Mesothelial cell of epicardium (in vitro differentiated cells): ENCODE results near the gene HSFY2. TPM values are rescaled to one million over a fixed set of nuclear protein-coding genes. Genes with fewer than 3 reads are reported as not detected.
"Not testable (repeated sequence)": the region's sequence is repeated elsewhere in the genome, so short reads cannot be mapped to it uniquely, and the experiment has no call there.

ENCODE experiments used
- DNase-seq, 2 experiments: peaks; one replicate each; pipeline ENCODE4 v3.0.0; 2021; ENCODE audit warnings: low spot score in 2 of 2; ENCODE audit not compliant: unreplicated experiment in 2 of 2
- H3K27ac Mint-ChIP-seq: 2 replicates; pipeline ENCODE4 v1.8.0; 2021; ENCODE audit warnings: mixed read lengths
- H3K27me3 Mint-ChIP-seq: 2 replicates; pipeline ENCODE4 v1.8.0; 2021; ENCODE audit warnings: low read depth, mixed read lengths
- H3K36me3 Mint-ChIP-seq: 2 replicates; pipeline ENCODE4 v1.8.0; 2021; ENCODE audit warnings: mixed read lengths
- H3K4me1 Mint-ChIP-seq: 2 replicates; pipeline ENCODE4 v1.8.0; 2021; ENCODE audit warnings: mixed read lengths
- H3K4me3 Mint-ChIP-seq: 2 replicates; pipeline ENCODE4 v1.8.0; 2021; ENCODE audit warnings: mild to moderate bottlenecking, moderate library complexity, mixed read lengths
- H3K9me3 Mint-ChIP-seq: 2 replicates; pipeline ENCODE4 v1.8.0; 2021; ENCODE audit warnings: mixed read lengths
- total RNA-seq: library from RNA; stranded (reverse); gene quantifications from 3 replicates; pipeline ENCODE4 v1.2.1, GENCODE V29; 2021

Gene HSFY2
- total RNA-seq, result not detected in 3 replicates

GRCh38 chrY:18773635-18774034 is at the start of gene HSFY2:
HSFY2 (minus strand) TSS chrY:18773735; CDS start chrY:18773618, 117 bp downstream.
- not testable (repeated sequence) for H3K9me3 Mint-ChIP-seq, DNase-seq, H3K36me3 Mint-ChIP-seq, H3K27ac Mint-ChIP-seq, H3K27me3 Mint-ChIP-seq, H3K4me1 Mint-ChIP-seq, H3K4me3 Mint-ChIP-seq

GRCh38 chrY:18815751-18816150 is 42.2 kb upstream of the HSFY2 start:
- H3K27ac Mint-ChIP-seq, DNase-seq, H3K9me3 Mint-ChIP-seq, H3K4me3 Mint-ChIP-seq, H3K4me1 Mint-ChIP-seq, H3K27me3 Mint-ChIP-seq, H3K36me3 Mint-ChIP-seq: not testable (repeated sequence)

GRCh38 chrY:18788757-18789406 is 15.3 kb upstream of the HSFY2 start:
- DNase-seq, H3K9me3 Mint-ChIP-seq, H3K4me3 Mint-ChIP-seq: not testable (repeated sequence)

GRCh38 chrY:18754077-18754476 is 19.5 kb downstream of the HSFY2 start:
- H3K36me3 Mint-ChIP-seq, H3K9me3 Mint-ChIP-seq, H3K27me3 Mint-ChIP-seq, H3K4me1 Mint-ChIP-seq, H3K4me3 Mint-ChIP-seq, H3K27ac Mint-ChIP-seq, DNase-seq: not testable (repeated sequence)

More at GRCh38 chrY:18788757-18789406, 15.3 kb upstream of the HSFY2 start:
- H3K4me1 Mint-ChIP-seq, H3K27ac Mint-ChIP-seq, H3K36me3 Mint-ChIP-seq, H3K27me3 Mint-ChIP-seq: not testable (repeated sequence)

- DNase-seq, H3K27me3 Mint-ChIP-seq, H3K9me3 Mint-ChIP-seq, H3K4me1 Mint-ChIP-seq, H3K27ac Mint-ChIP-seq, H3K36me3 Mint-ChIP-seq, H3K4me3 Mint-ChIP-seq: not testable (repeated sequence)
These were observed 20.3 kb downstream of the HSFY2 start for GRCh38 chrY:18753133-18753815.

- not testable (repeated sequence) for H3K9me3 Mint-ChIP-seq, H3K4me3 Mint-ChIP-seq, H3K4me1 Mint-ChIP-seq, H3K27ac Mint-ChIP-seq, H3K27me3 Mint-ChIP-seq, DNase-seq, H3K36me3 Mint-ChIP-seq
These were observed 49.8 kb downstream of the HSFY2 start for GRCh38 chrY:18723714-18724113.

Other genes starting within 250 kb of the HSFY2 start
- not detected in 3 replicates for gene HSFY1, start 227.0 kb downstream of the HSFY2 start, total RNA-seq